ENCODE results near the gene FFAR2. TPM values are rescaled to one million over a fixed set of nuclear protein-coding genes. Genes with fewer than 3 reads are reported as not detected.
"Not testable (repeated sequence)": the region's sequence is repeated elsewhere in the genome, so short reads cannot be mapped to it uniquely, and the experiment has no call there.

FFAR2 gene
- 1 to 10 TPM in 2 of 4 donors, under 1 TPM in 1, not detected in 1; 0.80 to 1.8 (median 1.0) TPM for total RNA-seq

DNA sequence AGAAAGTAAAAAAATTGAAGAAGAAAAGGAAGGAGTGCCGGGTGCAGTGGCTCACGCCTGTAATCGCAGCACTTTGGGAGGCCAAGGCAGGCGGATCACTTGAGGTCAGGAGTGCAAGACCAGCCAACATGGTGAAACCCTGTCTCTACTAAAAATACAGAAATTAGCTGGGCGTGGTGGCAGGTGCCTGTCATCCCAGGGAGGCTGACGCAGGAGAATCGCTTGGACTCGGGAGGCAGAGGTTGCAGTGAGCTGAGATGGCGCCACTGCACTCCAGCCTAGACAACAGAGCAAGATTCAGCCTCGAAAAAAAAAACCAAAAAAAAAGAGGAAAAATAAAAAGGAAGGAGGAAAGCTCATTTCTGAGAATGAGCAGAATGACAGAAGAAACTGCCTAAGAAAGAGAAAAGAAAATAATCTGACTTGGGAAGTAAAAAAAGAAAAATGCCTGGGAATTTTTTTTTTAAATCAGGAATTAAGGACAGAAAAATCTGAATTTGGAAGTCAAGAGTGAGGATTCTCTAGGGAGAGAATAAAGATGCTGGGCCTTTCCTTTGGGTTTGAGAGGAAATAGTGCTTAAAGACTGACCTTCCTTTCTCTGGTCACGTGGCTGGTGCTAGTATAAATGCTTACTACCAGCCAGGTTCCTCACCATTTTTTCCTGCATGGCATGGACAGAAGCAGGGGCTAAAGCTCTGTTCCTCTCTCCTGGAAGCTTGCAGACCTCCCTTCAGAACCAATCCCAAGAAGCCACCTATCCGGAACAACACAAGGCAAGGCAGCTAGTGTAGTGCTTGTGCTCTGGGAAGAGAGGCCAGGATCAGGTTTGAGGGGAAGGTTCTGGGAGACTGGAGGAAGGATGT, at the start of gene FFAR2:
Gene FFAR2, plus strand, starts transcription at position 652 of the 864 bp plus-strand sequence. CDS start 1,458 bp downstream, outside the sequence.
- Histone ChIP-seq H3K4me1 (peaks cover 0 to 26% (median 4%) of the 10 kb centered on the region in 4 donors), H3K9me3 (no peaks in the 10 kb centered on the region), H3K4me3 (no peak within 1 kb of the TSS), H3K27me3 (no peaks in the 10 kb centered on the region), H3K27ac (peak within 1 kb of the TSS in 3 of 4 donors; percentile 21 to 59 (median 57)), H3K36me3 (no peaks in the 10 kb centered on the region)
- TF ChIP-seq, protein P1, sequence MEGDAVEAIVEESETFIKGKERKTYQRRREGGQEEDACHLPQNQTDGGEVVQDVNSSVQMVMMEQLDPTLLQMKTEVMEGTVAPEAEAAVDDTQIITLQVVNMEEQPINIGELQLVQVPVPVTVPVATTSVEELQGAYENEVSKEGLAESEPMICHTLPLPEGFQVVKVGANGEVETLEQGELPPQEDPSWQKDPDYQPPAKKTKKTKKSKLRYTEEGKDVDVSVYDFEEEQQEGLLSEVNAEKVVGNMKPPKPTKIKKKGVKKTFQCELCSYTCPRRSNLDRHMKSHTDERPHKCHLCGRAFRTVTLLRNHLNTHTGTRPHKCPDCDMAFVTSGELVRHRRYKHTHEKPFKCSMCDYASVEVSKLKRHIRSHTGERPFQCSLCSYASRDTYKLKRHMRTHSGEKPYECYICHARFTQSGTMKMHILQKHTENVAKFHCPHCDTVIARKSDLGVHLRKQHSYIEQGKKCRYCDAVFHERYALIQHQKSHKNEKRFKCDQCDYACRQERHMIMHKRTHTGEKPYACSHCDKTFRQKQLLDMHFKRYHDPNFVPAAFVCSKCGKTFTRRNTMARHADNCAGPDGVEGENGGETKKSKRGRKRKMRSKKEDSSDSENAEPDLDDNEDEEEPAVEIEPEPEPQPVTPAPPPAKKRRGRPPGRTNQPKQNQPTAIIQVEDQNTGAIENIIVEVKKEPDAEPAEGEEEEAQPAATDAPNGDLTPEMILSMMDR (IDR thresholded peaks at IDR 0.05): no peak
- TF ChIP-seq POLR2A (IDR thresholded peaks at IDR 0.05): no peak
- DNase-seq: no peak

DNA sequence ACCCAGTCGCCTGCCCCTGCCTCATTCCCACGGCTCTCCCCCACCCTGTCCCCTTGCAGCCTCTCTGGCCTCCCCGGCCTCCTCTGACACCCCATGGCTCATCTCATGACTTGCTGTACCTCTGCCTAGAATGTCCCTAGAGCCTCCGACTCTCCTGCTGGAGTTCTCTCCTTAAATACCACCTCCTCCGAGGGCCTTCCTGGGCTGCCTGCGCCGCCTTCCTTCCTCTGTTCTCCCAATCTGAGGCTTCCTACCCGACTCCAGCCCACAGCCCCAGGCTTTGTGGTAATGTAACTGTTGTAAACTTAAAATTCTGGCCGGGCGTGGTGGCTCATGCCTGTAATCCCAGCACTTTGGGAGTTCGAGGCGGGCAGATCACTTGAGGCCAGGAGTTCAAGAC, 49.5 kb upstream of the FFAR2 start:
- no peaks in the 10 kb centered on the region for H3K27me3 ChIP-seq
- H3K4me1 ChIP-seq: peaks cover 0 to 5% (median 0%) of the 10 kb centered on the region in 4 donors
- no peak overlapping the region for H3K27ac ChIP-seq
- H3K4me3 ChIP-seq: no peak overlapping the region
- no peaks in the 10 kb centered on the region for H3K9me3 ChIP-seq
- no peak for TF ChIP-seq POLR2A (IDR thresholded peaks at IDR 0.05)
- TF ChIP-seq, protein P1 (IDR thresholded peaks at IDR 0.05): no peak
- DNase-seq: no peak
- H3K36me3 ChIP-seq: no peaks in the 10 kb centered on the region

DNA sequence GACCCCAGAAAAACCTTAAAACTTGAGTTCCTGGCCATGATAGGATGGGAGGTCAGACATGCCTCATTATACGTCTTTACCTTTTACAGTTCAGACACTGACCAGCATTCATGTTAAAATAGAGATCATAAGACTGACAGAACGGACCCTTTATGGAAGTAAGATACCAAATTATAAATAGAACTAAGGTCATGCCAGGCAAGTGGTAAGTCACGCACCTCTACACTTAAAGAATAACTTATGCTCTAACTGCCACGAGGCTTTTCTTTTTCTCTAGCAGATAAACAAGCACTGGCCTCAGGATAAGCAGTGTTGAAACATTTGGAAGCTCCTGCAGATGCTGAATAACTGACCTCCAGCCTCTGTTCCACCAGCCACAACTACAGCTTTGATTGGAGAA, 48.8 kb upstream of the FFAR2 start:
- TF ChIP-seq POLR2A (IDR thresholded peaks at IDR 0.05): no peak
- Histone ChIP-seq H3K36me3 (no peaks in the 10 kb centered on the region), H3K4me1 (peaks cover 0 to 5% (median 0%) of the 10 kb centered on the region in 4 donors), H3K9me3 (no peaks in the 10 kb centered on the region), H3K27me3 (no peaks in the 10 kb centered on the region), H3K27ac (no peak overlapping the region), H3K4me3 (no peak overlapping the region)
- DNase-seq: no peak

DNA sequence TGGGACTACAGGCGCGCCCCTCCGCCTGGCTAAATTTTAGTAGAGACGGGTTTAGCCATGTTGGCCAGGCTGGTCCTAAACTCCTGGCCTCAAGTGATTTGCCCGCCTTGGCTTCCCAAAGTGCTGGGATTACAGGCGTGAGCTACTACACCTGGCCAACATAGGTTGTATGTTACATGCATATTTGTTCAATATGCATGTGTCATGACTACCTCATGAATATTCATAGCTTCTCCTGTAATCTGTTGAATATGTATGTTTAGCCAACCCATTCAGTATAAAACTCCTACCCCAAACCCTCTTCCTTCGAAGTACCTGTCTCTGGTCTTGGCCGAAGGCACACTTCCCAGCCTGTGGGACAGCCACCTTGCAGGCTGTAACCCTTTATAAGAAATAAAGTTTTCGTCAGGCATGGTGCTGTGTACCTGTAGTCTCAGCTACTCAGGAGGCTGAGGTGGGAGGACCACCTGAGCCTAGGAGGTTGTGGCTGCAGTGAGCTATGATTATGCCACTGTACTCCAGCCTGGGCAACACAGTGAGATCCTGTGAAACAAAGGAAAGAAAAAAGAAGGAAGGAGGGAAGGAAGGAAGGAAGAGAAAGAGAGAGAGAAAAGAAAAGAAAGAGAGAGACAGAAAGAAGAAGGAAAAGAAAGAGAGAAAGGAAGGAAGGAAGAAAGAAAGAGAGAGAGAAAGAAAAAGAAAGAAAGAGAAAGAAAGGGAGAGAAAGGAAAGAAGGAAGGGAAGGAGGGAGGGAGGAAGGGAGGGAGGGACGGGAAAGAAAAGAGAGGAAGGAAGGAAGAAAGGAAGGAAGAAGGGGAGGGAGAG, 47.9 kb upstream of the FFAR2 start:
- H3K27me3 ChIP-seq: no peaks in the 10 kb centered on the region
- H3K4me3 ChIP-seq: no peak overlapping the region
- peaks cover 0 to 5% (median 0%) of the 10 kb centered on the region in 4 donors for H3K4me1 ChIP-seq
- H3K36me3 ChIP-seq: no peaks in the 10 kb centered on the region
- peak in 1 of 3 donors; percentile 23 for DNase-seq
- no peaks in the 10 kb centered on the region for H3K9me3 ChIP-seq
- H3K27ac ChIP-seq: no peak overlapping the region
- TF ChIP-seq POLR2A (IDR thresholded peaks at IDR 0.05): no peak
- TF ChIP-seq, protein P1 (IDR thresholded peaks at IDR 0.05): no peak

DNA sequence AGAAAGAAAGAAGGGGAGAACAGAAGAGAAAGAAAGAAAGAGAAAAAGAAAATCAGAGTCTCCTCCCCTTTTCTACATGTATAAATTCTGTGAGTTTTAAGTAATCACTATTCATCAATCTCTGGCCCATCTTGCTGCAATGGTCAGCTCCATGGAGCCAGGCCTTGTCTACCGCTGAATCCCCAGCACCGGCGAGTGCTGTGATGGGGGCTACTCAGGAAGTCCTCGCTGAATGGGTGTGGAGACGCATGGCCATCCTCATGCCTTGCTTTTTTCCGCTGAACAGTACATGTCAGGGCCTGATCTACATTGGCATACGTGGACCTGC, 47.3 kb upstream of the FFAR2 start:
- H3K36me3 ChIP-seq: no peaks in the 10 kb centered on the region
- DNase-seq: peak in 1 of 3 donors; percentile 25
- H3K4me1 ChIP-seq: peaks cover 0 to 2% (median 0%) of the 10 kb centered on the region in 4 donors
- H3K4me3 ChIP-seq: no peak overlapping the region
- TF ChIP-seq, protein P1 (IDR thresholded peaks at IDR 0.05): no peak
- no peak for TF ChIP-seq POLR2A (IDR thresholded peaks at IDR 0.05)
- no peaks in the 10 kb centered on the region for H3K9me3 ChIP-seq
- H3K27ac ChIP-seq: no peak overlapping the region
- no peaks in the 10 kb centered on the region for H3K27me3 ChIP-seq

DNA sequence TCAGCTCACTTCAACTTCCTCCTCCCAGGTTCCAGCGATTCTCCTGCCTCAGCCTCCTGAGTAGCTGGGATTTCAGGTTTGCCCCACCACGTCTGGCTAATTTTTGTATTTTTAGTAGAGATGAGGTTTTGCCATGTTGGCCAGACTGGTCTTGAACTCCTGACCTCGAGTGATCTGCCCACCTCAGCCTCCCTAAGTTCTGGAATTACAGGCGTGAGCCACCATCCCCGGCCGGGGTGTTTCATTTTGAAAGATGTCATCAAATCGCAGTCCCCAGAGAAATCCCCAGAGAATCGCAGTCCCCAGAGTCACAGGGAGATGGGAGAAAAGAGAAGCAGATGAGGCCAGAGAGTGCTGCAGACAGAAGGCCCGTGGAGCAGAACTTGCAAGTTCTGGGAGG, 46.6 kb upstream of the FFAR2 start:
- not testable (repeated sequence) for H3K4me3 ChIP-seq, H3K4me1 ChIP-seq, H3K9me3 ChIP-seq, H3K27me3 ChIP-seq, H3K36me3 ChIP-seq, H3K27ac ChIP-seq
- peak in 1 of 3 donors; percentile 13 for DNase-seq

All from Peyer's patch (tissue), 4 donors.